H1 (cell line): ENCODE data around the gene MAPKAP1. TPM values are rescaled to one million over a fixed set of nuclear protein-coding genes. Genes with fewer than 3 reads are reported as not detected.

Experiments used
- CTBP2 ChIP-seq: IDR thresholded peaks from 2 replicates; pipeline ENCODE4 v1.7.0; 2011; ENCODE audit warnings: borderline replicate concordance, mild to moderate bottlenecking, moderate library complexity, mixed read lengths, low read length; ENCODE audit not compliant: insufficient read depth, insufficient read length
- polyA plus RNA-seq, 7 experiments: library from polyadenylated mRNA; depleted of rRNA in 3 of 7; stranded (reverse) in 5 of 7; unstranded in 2 of 7; fragments of >200 nt in 5 of 7; fragments of 200-250 nt in 2 of 7; gene quantifications; 1 replicate in 5 of 7; 2 replicates in 1 of 7; 4 replicates in 1 of 7; pipeline versions ENCODE4 v1.2.1 to v1.2.3, GENCODE V29; 2011 to 2013; ENCODE audit warnings: missing spikeins in 2 of 7, mixed read lengths in 2 of 7
- total RNA-seq: library from RNA; stranded (reverse); fragmentation: NEBNext Ultra II Directional; extraction: Animal tissue kit (Norgen Biotek cat#: 25700); gene quantifications from 2 replicates; pipeline ENCODE4 v1.2.1, GENCODE V29; 2021
- TF ChIP-seq, protein P1 (sequence below): IDR thresholded peaks from 2 replicates; pipeline ENCODE4 v1.6.1; 2011; ENCODE audit warnings: low read depth, mild to moderate bottlenecking, low read length; ENCODE audit not compliant: insufficient read depth
- TF ChIP-seq, protein P2 (sequence below): IDR thresholded peaks from 2 replicates; pipeline ENCODE4 v1.6.1; 2012; ENCODE audit warnings: inconsistent platforms

The MAPKAP1 gene
- total and polyA plus RNA-seq, 2 of the 8 experiments (the other 6 are each of a cell fraction or from before 2014, with no cell fraction given) = 79.2 to 140 TPM

DNA sequence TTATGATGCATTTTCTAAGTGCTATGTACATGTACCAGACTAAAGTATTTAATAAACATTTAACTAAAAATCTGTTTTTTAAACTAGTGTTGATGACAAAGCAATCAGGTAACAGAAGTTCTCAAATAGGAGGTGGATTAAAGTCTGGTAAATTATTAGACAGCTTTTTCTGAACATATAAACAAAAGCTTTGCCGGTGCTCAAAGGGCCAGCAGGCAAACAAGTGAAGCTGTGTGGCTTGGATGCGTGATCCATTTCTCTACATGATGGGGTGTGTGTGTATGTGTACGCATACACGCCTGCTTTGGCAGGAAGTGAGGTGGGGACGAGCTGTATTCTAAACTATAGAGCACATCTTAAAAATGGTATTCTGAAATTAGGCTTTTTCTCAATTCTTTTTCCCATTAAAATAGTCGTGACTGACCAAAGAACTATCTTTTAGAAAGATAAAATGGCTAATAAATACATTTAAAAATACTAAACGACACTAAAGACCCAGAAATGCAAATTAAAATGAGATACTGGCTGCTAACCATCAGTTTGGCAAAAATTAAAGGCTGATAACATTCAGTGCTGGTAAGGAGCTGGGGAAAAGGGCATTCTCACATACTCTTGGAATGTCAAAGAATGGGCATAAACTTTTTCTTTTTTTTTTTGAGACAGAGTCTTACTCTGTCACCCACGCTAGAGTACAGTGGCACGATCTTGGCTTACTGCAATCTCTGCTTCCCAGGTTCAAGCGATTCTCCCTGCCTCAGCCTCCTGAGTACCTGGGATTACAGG lies 174.0 kb downstream of the MAPKAP1 start (continued):
- TF ChIP-seq CTBP2 = no peak
- TF ChIP-seq, protein P1, sequence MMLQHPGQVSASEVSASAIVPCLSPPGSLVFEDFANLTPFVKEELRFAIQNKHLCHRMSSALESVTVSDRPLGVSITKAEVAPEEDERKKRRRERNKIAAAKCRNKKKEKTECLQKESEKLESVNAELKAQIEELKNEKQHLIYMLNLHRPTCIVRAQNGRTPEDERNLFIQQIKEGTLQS = no peak
- TF ChIP-seq, protein P2, sequence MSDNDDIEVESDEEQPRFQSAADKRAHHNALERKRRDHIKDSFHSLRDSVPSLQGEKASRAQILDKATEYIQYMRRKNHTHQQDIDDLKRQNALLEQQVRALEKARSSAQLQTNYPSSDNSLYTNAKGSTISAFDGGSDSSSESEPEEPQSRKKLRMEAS = no peak
